K562 (cell line): ENCODE results near the gene COL20A1.

Experiments used
- CBFA2T2 ChIP-seq: fragments of 450-650 bp; conservative IDR thresholded peaks from 2 replicates; pipeline ENCODE4 v1.6.1; 2017; ENCODE audit warnings: mild to moderate bottlenecking
- CEBPB ChIP-seq: fragments of 450-650 bp; IDR thresholded peaks from 2 replicates; pipeline ENCODE4 v1.6.1; 2016; ENCODE audit warnings: missing genetic modification characterization, missing compliant biosample characterization
- CTCF ChIP-seq, 3 experiments: IDR thresholded peaks in 2 of 3; conservative IDR thresholded peaks in 1 of 3; 2 replicates each; pipeline ENCODE4 v1.5.1; 2011 to 2012; ENCODE audit warnings: low read length in 3 of 3, mild to moderate bottlenecking in 3 of 3, control low read depth in 2 of 3, improper control_type of control experiment in 1 of 3, inconsistent platforms in 1 of 3, low read depth in 1 of 3, mixed read lengths in 1 of 3, moderate library complexity in 1 of 3; ENCODE audit not compliant: insufficient read depth in 2 of 3
- FOXA1 ChIP-seq: fragments of 450-650 bp; IDR thresholded peaks from 2 replicates; pipeline ENCODE4 v1.6.1; 2016; ENCODE audit warnings: mild to moderate bottlenecking, borderline replicate concordance
- MLLT1 ChIP-seq, 2 experiments: fragments of 450-650 bp; IDR thresholded peaks; 2 replicates each; pipeline ENCODE4 v1.6.1; 2016
- NBN ChIP-seq: fragments of 450-650 bp; IDR thresholded peaks from 2 replicates; pipeline ENCODE4 v1.6.1; 2016; ENCODE audit warnings: low read depth, mild to moderate bottlenecking
- POLR2B ChIP-seq: fragments of 450-650 bp; IDR thresholded peaks from 2 replicates; pipeline ENCODE4 v1.6.1; 2018; ENCODE audit warnings: low read depth; ENCODE audit not compliant: partially characterized antibody
- RAD21 ChIP-seq, 2 experiments: fragments of 250-450 bp in 1 of 2; fragments of 450-650 bp in 1 of 2; sonication (Bioruptor Pico) in 1 of 2; formaldehyde crosslinking in 1 of 2; IDR thresholded peaks in 1 of 2; conservative IDR thresholded peaks in 1 of 2; 2 replicates each; pipeline versions ENCODE4 v1.4.0 to v1.8.0; 2020 to 2022; ENCODE audit warnings: mild to moderate bottlenecking in 2 of 2, moderate library complexity in 1 of 2
- RNF219 ChIP-seq: fragments of 250-450 bp; sonication (Bioruptor Pico); IDR thresholded peaks from 2 replicates; pipeline ENCODE4 v1.5.0; 2022; ENCODE audit warnings: mild to moderate bottlenecking
- XRCC5 ChIP-seq: fragments of 200-400 bp; formaldehyde crosslinking; IDR thresholded peaks from 2 replicates; pipeline ENCODE4 v1.6.1; 2017; ENCODE audit warnings: low read depth, mild to moderate bottlenecking, low read length
- ZNF639 ChIP-seq, 2 experiments: fragments of 200-800 bp in 1 of 2; sonication (Bioruptor generic) in 1 of 2; sonication (generic) in 1 of 2; formaldehyde crosslinking in 1 of 2; IDR thresholded peaks in 1 of 2; conservative IDR thresholded peaks in 1 of 2; 2 replicates each; pipeline versions ENCODE4 v1.5.0 to v1.6.1; 2016 to 2020; ENCODE audit warnings: missing compliant biosample characterization in 1 of 2, missing genetic modification characterization in 1 of 2, missing genetic modification reagents in 1 of 2

- TF ChIP-seq ZNF639 (CRISPR knock-in tag; conservative IDR thresholded peaks at IDR 0.05 in 1 of 2, IDR thresholded peaks at IDR 0.05 in 1 of 2), result no peak
- TF ChIP-seq CTCF (IDR thresholded peaks at IDR 0.05 in 2 of 3, conservative IDR thresholded peaks at IDR 0.05 in 1 of 3; ENCODE audit: insufficient read depth in 2 of 3, low read depth in 1 of 3, low read length in 3 of 3), result no peak
- no peak for TF ChIP-seq FOXA1
- no peak for TF ChIP-seq CEBPB (tag)
- no peak for TF ChIP-seq CBFA2T2
- TF ChIP-seq NBN, result no peak
- no peak for TF ChIP-seq MLLT1 (IDR thresholded peaks at IDR 0.05)
- TF ChIP-seq RNF219 (CRISPR knock-in tag), result no peak
- TF ChIP-seq RAD21 (CRISPR knock-in tag; conservative IDR thresholded peaks at IDR 0.05 in 1 of 2, IDR thresholded peaks at IDR 0.05 in 1 of 2), result no peak
- TF ChIP-seq POLR2B, result no peak
- TF ChIP-seq XRCC5, result no peak
Observed at GRCh38 chr20:63288581-63289251, 4.3 kb upstream of the COL20A1 start.
